Gastrocnemius medialis (tissue), 4 donors: ENCODE results near the gene PPP2R2C.

Experiments
- CTCF ChIP-seq, 5 experiments: fragments of 450-650 bp in 3 of 5; fragments of 200-600 bp in 2 of 5; sonication (generic) in 2 of 5; IDR thresholded peaks in 4 of 5; conservative IDR thresholded peaks in 1 of 5; 1 replicate in 4 of 5; 2 replicates in 1 of 5; pipeline ENCODE4 v1.5.1; 2016 to 2019; ENCODE audit warnings: antibody characterized with exemption in 5 of 5, mild to moderate bottlenecking in 3 of 5, moderate library complexity in 3 of 5
- POLR2A ChIP-seq, 2 donors: fragments of 450-650 bp; IDR thresholded peaks; one replicate each; pipeline ENCODE4 v1.6.1; 2017; ENCODE audit warnings: antibody characterized with exemption in 2 of 2, mild to moderate bottlenecking in 2 of 2, moderate library complexity in 2 of 2

GRCh38 chr4:6280365-6280996, 191.9 kb downstream of the PPP2R2C start:
- TF ChIP-seq POLR2A (IDR thresholded peaks at IDR 0.05) (no peak), CTCF (IDR thresholded peaks at IDR 0.05 in 4 of 5, conservative IDR thresholded peaks at IDR 0.05 in 1 of 5) (no peak)
